ENCODE results near the gene SPEM2. TPM values are rescaled to one million over a fixed set of nuclear protein-coding genes. Genes with fewer than 3 reads are reported as not detected.

Gene SPEM2
- polyA plus RNA-seq, 1 donor from 2014 or later = not detected

- H4K20me1 ChIP-seq (ENCODE audit: insufficient read depth) = peaks cover 2% of the 10 kb centered on the region
- TF ChIP-seq TAF1 (IDR thresholded peaks at IDR 0.05; ENCODE audit: low read depth) = peak; percentile 71
- TF ChIP-seq MXI1 (conservative IDR thresholded peaks at IDR 0.05; ENCODE audit: poor library complexity, severe bottlenecking) = peak; percentile 29
- peak; percentile 9 for TF ChIP-seq CTCF (IDR thresholded peaks at IDR 0.05; ENCODE audit: poor library complexity, severe bottlenecking)
- peak; percentile 39 for TF ChIP-seq SMC3 (conservative IDR thresholded peaks at IDR 0.05; ENCODE audit: poor library complexity)
- TF ChIP-seq EZH2 (IDR thresholded peaks at IDR 0.05; ENCODE audit: borderline replicate concordance, insufficient read depth, low read length, poor library complexity, severe bottlenecking) = no peak
- peak; percentile 80 for TF ChIP-seq POLR2AphosphoS5 (IDR thresholded peaks at IDR 0.05)
- TF ChIP-seq REST (IDR thresholded peaks at IDR 0.05; ENCODE audit: borderline replicate concordance) = peak; percentile 36
- peak; percentile 32 for TF ChIP-seq RAD21 (conservative IDR thresholded peaks at IDR 0.05)
- peak; percentile 9 for TF ChIP-seq EP300 (conservative IDR thresholded peaks at IDR 0.05; ENCODE audit: poor library complexity, severe bottlenecking)
- peaks cover 5% of the 10 kb centered on the region for H3F3A ChIP-seq (ENCODE audit: insufficient read depth, low read length, poor library complexity, severe bottlenecking)
- peak overlapping the region; percentile 98 for H3K27ac ChIP-seq (ENCODE audit: low read length)
- peak overlapping the region; percentile 98 for H3K9ac ChIP-seq (ENCODE audit: low read length)
- no peaks in the 10 kb centered on the region for H3K27me3 ChIP-seq (ENCODE audit: insufficient read depth, low read depth, low read length)
- H2AFZ ChIP-seq (ENCODE audit: low read depth, low read length) = peak overlapping the region; percentile 63
- H3K9me2 ChIP-seq (ENCODE audit: insufficient read depth, low read length) = no peaks in the 10 kb centered on the region
- H3K4me3 ChIP-seq (ENCODE audit: low read length) = peak overlapping the region; percentile 88
- no peaks in the 10 kb centered on the region for H3K9me3 ChIP-seq (ENCODE audit: low read length)
- H3K4me2 ChIP-seq (ENCODE audit: low read length) = peak overlapping the region; percentile 93
- H3K79me2 ChIP-seq (replicated peaks; ENCODE audit: insufficient read depth, low read length) = peaks cover 32% of the 10 kb centered on the region
- H3K36me3 ChIP-seq (ENCODE audit: insufficient read depth, low read length) = no peaks in the 10 kb centered on the region
These were observed 19.8 kb upstream of the SPEM2 start for GRCh38 chr17:7405350-7406234.

- H3K9me3 ChIP-seq (ENCODE audit: low read length) = no peaks in the 10 kb centered on the region
- no peaks in the 10 kb centered on the region for H3K36me3 ChIP-seq (ENCODE audit: insufficient read depth, low read length)
- H4K20me1 ChIP-seq (ENCODE audit: insufficient read depth) = peaks cover 2% of the 10 kb centered on the region
- no peaks in the 10 kb centered on the region for H3K9me2 ChIP-seq (ENCODE audit: insufficient read depth, low read length)
- H2AFZ ChIP-seq (ENCODE audit: low read depth, low read length) = peak overlapping the region; percentile 63
- H3K4me2 ChIP-seq (ENCODE audit: low read length) = peak overlapping the region; percentile 93
- peaks cover 32% of the 10 kb centered on the region for H3K79me2 ChIP-seq (replicated peaks; ENCODE audit: insufficient read depth, low read length)
- TF ChIP-seq POLR2AphosphoS5 (IDR thresholded peaks at IDR 0.05) (no peak), TAF1 (IDR thresholded peaks at IDR 0.05; ENCODE audit: low read depth) (no peak), EP300 (conservative IDR thresholded peaks at IDR 0.05; ENCODE audit: poor library complexity, severe bottlenecking) (no peak), MXI1 (conservative IDR thresholded peaks at IDR 0.05; ENCODE audit: poor library complexity, severe bottlenecking) (no peak)
- H3K9ac ChIP-seq (ENCODE audit: low read length) = peak overlapping the region; percentile 98
- H3K4me3 ChIP-seq (ENCODE audit: low read length) = peak overlapping the region; percentile 88
- H3K27me3 ChIP-seq (ENCODE audit: insufficient read depth, low read depth, low read length) = no peaks in the 10 kb centered on the region
- peaks cover 5% of the 10 kb centered on the region for H3F3A ChIP-seq (ENCODE audit: insufficient read depth, low read length, poor library complexity, severe bottlenecking)
- peak overlapping the region; percentile 98 for H3K27ac ChIP-seq (ENCODE audit: low read length)
These were observed 19.1 kb upstream of the SPEM2 start for GRCh38 chr17:7406235-7406825.
